Limb (tissue), 2 donors: ENCODE results near the gene CACNA2D2.
A peak's percentile ranks its signal among the peaks of the same experiment; 100 is the strongest.

Source experiments
- DNase-seq, 2 donors: peaks; one replicate each; pipeline ENCODE4 v3.0.0-alpha.2; 2016; ENCODE audit errors: extremely low spot score in 2 of 2

CACNA2D2 gene

GRCh38 chr3:50428007-50428633, 75.3 kb downstream of the CACNA2D2 start:
- DNase-seq: no peak

DNA sequence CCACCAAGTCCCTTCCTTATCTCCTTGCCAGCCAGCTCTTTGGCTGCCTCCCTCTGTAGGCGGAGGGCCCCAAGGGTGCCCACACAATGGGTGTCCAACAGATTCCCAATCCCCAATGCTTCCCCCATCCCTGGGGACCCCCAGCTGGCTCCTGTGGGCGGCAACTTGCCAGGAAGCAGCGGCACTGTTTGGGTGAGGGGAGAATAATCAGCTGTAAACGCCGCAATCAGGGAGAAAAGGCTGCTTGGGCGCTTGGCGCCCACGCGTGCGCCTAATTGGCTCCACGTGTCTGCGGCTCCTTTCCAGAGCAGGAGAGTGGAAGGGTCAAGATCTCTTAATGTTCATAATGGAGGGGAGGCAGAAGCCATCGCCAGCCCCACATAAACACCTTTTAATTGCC, 76.2 kb downstream of the CACNA2D2 start:
- no peak for DNase-seq

DNA sequence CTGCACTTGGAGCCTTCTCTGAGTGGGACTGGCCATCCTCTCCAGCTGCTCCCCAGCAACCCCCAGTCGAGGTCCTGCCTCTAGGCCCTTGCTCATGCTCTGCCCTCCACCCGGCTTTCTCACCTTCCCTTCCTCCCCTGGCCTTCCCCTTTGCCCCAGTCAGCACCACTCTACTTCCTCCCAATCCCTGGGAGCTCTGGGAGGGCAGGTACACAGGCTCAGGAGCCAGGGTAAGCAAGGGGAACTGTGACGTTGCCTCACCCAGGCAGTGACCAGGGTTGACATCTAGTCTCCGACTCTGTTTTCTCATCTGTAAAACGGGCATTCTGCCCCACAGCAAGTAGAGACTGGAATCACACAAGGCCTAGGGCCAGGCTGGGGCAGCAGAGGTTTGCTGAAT, 77.5 kb downstream of the CACNA2D2 start:
- DNase-seq: no peak

GRCh38 chr3:50423543-50423942, 79.9 kb downstream of the CACNA2D2 start:
- no peak for DNase-seq

- DNase-seq: no peak
Observed at GRCh38 chr3:50422153-50422552, 81.3 kb downstream of the CACNA2D2 start.

DNA sequence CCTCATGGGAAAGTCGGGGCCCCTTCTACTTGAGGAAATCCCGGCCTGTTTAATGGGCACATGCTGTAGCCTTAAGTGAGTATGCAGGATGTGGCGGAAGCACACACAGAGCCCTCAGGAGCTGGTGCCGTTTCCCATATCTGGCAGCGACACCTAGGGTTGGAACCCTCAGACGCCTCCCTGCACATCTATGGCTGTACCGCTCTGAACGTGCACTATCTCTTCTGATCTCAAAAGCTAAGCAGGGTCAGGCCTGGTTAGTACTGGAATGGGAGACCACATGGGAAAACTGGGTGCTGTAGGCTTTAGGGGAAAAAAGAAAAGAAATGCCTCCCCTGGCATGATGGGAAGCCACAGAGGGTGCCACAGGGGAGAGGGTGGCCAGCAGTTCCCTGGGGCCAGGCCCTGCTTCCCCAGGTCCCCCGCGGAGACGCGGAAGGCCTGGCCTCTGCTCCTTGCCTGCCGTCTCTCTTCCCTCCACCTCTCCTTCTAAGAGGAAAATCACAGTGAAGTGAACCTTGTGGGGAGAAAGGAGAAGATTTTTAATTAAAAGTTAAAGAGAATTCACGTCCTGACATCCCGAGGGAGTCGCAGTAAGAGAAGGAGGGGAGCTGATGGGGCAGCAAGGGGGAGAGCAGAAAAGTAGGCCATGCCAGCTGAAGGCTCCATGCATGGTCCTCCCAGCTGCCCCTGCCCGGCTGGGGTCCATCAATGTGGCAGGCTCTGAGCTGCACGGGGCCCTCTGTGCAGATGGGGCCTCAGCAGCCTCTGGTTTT, 83.7 kb downstream of the CACNA2D2 start:
- DNase-seq: no peak

- no peak for DNase-seq
Observed at GRCh38 chr3:50418850-50419249, 84.6 kb downstream of the CACNA2D2 start.

- no peak for DNase-seq
Observed at GRCh38 chr3:50417637-50418033, 85.8 kb downstream of the CACNA2D2 start.

DNA sequence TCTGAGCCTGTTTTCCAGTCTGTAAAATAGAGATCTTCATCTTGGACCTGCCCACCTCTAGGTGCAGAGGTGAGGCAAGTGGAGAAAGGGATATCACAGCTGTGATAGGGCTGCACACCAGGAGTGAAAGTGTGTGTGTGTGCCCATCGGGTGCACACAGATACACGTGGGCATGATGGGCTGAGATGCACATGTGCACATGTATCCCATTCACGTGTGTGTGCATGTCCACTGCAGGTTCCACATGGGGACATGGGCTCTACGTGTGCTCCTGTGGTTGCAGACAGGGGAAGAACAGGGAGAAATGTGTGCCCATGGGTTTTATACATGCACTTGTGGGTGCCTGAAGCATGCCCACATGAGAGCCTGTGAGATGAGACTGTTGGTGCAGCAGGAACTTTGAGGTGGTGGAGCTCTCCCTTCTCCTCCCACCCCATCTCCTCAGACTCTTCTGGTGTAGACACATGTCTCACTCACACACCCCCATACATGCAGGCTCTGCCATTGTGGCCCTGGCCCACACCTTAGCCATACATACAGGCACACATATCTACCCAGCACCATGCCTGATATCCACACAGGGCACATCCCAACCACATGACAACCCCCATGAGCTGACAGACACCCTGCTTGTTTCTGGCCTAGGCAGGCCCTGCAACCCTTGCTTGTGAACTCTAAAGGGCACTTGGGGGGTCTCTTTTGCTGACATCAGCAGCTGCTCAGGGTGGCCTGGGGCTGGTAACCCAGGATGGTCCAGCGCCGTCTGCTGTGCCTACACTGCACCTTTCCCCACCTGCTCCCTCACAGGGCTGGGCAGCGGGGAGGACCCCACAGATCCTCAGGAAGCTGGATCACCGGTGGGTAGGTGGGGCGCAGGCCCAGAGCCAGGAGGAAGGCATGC, 86.4 kb downstream of the CACNA2D2 start:
- DNase-seq: no peak

- DNase-seq: no peak
Observed at GRCh38 chr3:50415816-50416215, 87.6 kb downstream of the CACNA2D2 start.

DNA sequence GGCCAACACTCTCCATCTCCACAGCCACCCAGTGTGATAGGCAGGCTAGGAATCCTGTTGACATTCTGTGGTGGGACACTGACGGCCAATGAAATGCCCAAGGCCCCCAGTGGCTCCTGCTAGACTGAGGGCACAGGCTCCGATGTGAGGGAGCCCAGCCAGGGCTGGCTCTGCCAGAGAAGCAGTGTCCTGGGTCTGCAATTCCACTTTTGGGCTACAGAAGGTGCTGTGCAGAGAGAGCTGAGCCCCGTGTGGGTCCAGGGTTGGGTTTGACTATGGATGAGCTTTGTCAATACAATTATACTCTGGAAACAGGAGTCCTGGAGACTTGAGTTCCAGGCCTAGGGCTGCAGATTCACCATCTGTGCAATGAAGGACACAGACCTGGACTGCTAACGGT, 88.4 kb downstream of the CACNA2D2 start:
- no peak for DNase-seq

DNA sequence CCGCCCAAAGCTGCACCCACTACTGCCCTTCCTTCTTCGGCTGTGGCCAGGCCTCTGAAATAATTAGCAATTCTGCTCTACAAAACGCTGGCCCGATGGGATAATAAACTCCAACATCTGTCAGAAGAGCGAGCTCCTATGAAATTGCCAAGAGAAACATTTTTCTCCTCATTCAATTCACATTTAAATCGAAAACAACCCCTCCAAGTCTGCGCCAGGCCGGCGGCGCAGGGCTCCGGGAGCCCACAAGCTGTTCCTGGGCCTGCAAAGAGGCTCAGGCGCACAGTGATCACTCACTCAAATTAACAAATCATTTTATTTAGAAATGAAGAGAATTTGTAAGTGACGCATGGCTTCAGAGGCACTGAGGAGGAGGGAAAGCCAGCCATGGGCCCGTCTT, 88.8 kb downstream of the CACNA2D2 start:
- no peak for DNase-seq

- DNase-seq: no peak
Observed at GRCh38 chr3:50412231-50412754, 91.1 kb downstream of the CACNA2D2 start.

DNA sequence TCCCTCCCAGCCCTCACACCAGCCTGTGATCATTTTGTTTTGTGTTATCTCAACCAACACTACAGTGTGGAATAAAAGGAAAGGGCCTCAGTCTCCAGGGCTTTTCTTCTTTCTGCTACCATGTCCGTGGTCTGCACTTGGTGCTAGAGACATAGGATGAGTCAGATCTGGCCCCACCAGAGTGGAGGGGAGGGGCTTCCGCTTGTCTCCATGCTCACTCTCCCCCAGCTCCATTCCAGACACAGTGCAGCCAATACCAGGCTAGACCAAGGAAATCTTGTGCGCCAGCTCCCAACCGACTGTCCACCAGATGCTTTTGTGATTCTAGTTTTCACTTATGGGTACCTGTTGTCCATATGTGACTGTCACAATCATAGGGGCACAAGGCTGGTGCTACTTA, 92.2 kb downstream of the CACNA2D2 start:
- DNase-seq: no peak

DNA sequence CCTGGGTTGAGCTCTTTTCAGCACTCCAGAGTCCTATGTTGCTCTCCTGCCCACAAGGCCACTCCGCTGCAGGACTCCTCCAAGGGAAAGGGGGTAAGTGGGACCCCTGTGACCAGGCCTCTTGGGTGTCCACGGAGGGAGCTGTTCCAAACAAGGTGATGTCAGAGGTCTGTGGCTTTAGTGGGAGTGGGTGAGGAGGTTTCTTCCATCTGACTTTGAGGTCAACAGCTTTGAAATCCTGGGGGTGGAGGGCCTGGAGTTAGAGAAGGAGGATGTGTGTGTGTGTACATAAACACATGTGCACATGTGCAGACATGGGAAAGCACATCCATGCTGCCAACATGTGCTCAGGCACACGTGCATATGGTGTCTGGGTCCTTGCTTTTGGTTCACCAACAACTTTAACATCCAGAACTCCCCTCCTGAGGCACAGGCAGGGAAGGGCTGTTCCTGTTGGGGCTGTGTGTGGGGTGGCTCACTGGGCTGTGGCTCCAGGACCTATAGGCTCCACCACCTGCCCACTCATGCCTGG, 92.8 kb downstream of the CACNA2D2 start:
- DNase-seq: no peak

DNA sequence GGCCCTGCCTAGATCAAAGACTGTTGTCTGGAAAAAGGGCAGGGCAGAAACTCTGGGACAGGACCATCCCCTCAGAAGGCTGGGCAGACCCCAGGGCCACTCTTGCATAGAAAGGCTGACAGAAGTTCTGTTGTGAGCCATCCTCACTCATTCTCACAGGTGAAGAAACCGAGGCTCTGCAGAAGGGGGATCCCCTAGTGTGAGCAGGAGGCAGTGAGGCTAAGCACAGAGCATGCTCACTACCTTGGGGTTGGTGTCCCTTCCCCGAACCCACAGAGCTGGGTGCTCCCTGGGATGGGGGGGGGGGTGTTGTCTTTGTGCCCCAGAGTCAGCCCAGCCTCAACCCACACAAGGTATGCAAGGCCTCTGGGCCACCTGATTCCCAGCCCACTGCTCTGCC, 93.2 kb downstream of the CACNA2D2 start:
- DNase-seq: no peak

GRCh38 chr3:50408443-50408944, 94.9 kb downstream of the CACNA2D2 start:
- no peak for DNase-seq

DNA sequence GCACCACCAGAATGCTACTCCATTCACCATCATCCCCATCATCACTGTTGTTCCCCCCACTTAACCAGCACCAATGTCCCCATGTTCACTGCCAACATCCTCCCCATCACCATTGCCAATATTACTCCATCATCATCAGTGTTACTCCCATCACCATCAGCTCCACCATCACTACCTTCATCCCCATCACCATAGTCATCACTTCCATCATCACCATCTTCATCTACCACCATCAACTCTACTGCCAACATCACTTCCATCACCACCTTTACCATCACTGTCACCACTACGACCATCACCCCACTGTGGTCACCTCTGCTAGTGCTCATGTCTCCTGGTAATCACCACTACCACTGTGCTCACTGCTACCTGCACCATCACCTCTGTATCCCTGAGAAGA, 96.9 kb downstream of the CACNA2D2 start:
- no peak for DNase-seq

DNA sequence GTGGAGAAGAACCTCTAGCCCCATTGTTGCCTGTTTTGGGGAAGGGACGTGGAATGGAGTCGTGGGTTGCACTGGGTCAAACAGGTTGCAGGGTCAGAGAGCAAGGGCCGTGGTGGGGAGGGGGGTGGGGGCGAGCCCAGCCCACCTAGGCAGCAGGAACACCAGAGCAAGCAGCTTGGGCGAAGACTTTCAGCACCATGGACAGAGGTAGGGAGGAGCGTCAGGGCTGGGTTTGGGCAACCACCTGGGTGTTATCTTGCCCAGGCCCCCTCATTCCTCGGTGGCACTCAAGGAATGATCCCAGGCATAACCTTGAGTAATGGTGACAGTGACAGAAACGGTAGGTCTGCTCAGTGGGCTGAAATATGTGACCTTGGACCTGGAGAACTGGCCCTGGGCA, 98.2 kb downstream of the CACNA2D2 start:
- peak in 1 of 2 donors; percentile 56 for DNase-seq

- no peak for DNase-seq
Observed at GRCh38 chr3:50401978-50402595, 101.3 kb downstream of the CACNA2D2 start.

- no peak for DNase-seq
Observed at GRCh38 chr3:50396502-50396901, 106.9 kb downstream of the CACNA2D2 start.
